ENCODE results near the gene TANC1. TPM values are rescaled to one million over a fixed set of nuclear protein-coding genes. Genes with fewer than 3 reads are reported as not detected.

Gene TANC1
- total RNA-seq, 1 experiment from 2014 or later: 21.1 TPM

- Histone ChIP-seq H3K27me3 (replicated peaks; ENCODE audit: control insufficient read depth, insufficient read depth, low read length) (no peaks in the 10 kb centered on the region), H3K9me3 (no peaks in the 10 kb centered on the region), H3K4me1 (no peaks in the 10 kb centered on the region), H3K36me3 (ENCODE audit: control insufficient read depth, insufficient read depth, low read length) (peaks cover 3% of the 10 kb centered on the region; the same call in 1 of the 2 replicates), H3K4me3 (ENCODE audit: low read depth, low read length) (no peak overlapping the region)
- Mint-ChIP-seq H3K4me1 (ENCODE audit: low read depth, unreplicated experiment) (no peaks in the 10 kb centered on the region), H3K27me3 (ENCODE audit: insufficient read depth, unreplicated experiment) (no peaks in the 10 kb centered on the region), H3K27ac (ENCODE audit: unreplicated experiment) (no peak overlapping the region), H3K4me3 (ENCODE audit: unreplicated experiment) (no peak overlapping the region), H3K9me3 (ENCODE audit: unreplicated experiment) (no peaks in the 10 kb centered on the region), H3K36me3 (ENCODE audit: insufficient read depth, unreplicated experiment) (peaks cover 42% of the 10 kb centered on the region)
- no peak for TF ChIP-seq CTCF (IDR thresholded peaks at IDR 0.05; ENCODE audit: insufficient read depth in 1 of 2, low read depth in 1 of 2, low read length in 1 of 2, severe bottlenecking in 1 of 2, unreplicated experiment in 1 of 2)
- ChIA-PET CTCF (no interaction called here), POLR2A (no interaction called here)
- intact Hi-C loops (cut with micrococcal nuclease; ENCODE audit: unreplicated experiment): no loop called here
- no TSS peak for BruUV-seq (replicated peaks)
- no peak for DNase-seq
These were observed 259.7 kb downstream of the TANC1 start for GRCh38 chr2:159228081-159228581.

GRCh38 chr2:159229476-159230144, 261.2 kb downstream of the TANC1 start:
- H3K4me1 Mint-ChIP-seq (ENCODE audit: low read depth, unreplicated experiment): no peaks in the 10 kb centered on the region
- no peak overlapping the region for H3K4me3 Mint-ChIP-seq (ENCODE audit: unreplicated experiment)
- no peaks in the 10 kb centered on the region for H3K4me1 ChIP-seq
- no peaks in the 10 kb centered on the region for H3K9me3 Mint-ChIP-seq (ENCODE audit: unreplicated experiment)
- POLR2A ChIA-PET: no interaction called here
- H3K36me3 Mint-ChIP-seq (ENCODE audit: insufficient read depth, unreplicated experiment): peaks cover 55% of the 10 kb centered on the region
- TF ChIP-seq CTCF (IDR thresholded peaks at IDR 0.05; ENCODE audit: insufficient read depth in 1 of 2, low read depth in 1 of 2, low read length in 1 of 2, severe bottlenecking in 1 of 2, unreplicated experiment in 1 of 2): no peak
- CTCF ChIA-PET: no interaction called here
- H3K4me3 ChIP-seq (ENCODE audit: low read depth, low read length): no peak overlapping the region
- DNase-seq: no peak
- H3K27me3 ChIP-seq (replicated peaks; ENCODE audit: control insufficient read depth, insufficient read depth, low read length): no peaks in the 10 kb centered on the region
- intact Hi-C loops (cut with micrococcal nuclease; ENCODE audit: unreplicated experiment): no loop called here
- H3K9me3 ChIP-seq: no peaks in the 10 kb centered on the region
- H3K27me3 Mint-ChIP-seq (ENCODE audit: insufficient read depth, unreplicated experiment): no peaks in the 10 kb centered on the region
- peaks cover 3% of the 10 kb centered on the region; the same call in 1 of the 2 replicates for H3K36me3 ChIP-seq (ENCODE audit: control insufficient read depth, insufficient read depth, low read length)
- BruUV-seq (replicated peaks): no TSS peak
- H3K27ac Mint-ChIP-seq (ENCODE audit: unreplicated experiment): no peak overlapping the region

GRCh38 chr2:159230145-159230877, 261.9 kb downstream of the TANC1 start:
- Histone ChIP-seq H3K36me3 (ENCODE audit: control insufficient read depth, insufficient read depth, low read length) (peaks cover 3% of the 10 kb centered on the region; the same call in 1 of the 2 replicates), H3K4me3 (ENCODE audit: low read depth, low read length) (no peak overlapping the region), H3K27me3 (replicated peaks; ENCODE audit: control insufficient read depth, insufficient read depth, low read length) (no peaks in the 10 kb centered on the region), H3K4me1 (no peaks in the 10 kb centered on the region), H3K9me3 (no peaks in the 10 kb centered on the region)
- CTCF ChIA-PET: no interaction called here
- Mint-ChIP-seq H3K4me1 (ENCODE audit: low read depth, unreplicated experiment) (no peaks in the 10 kb centered on the region), H3K4me3 (ENCODE audit: unreplicated experiment) (no peak overlapping the region), H3K36me3 (ENCODE audit: insufficient read depth, unreplicated experiment) (peaks cover 62% of the 10 kb centered on the region), H3K27ac (ENCODE audit: unreplicated experiment) (no peak overlapping the region), H3K9me3 (ENCODE audit: unreplicated experiment) (no peaks in the 10 kb centered on the region), H3K27me3 (ENCODE audit: insufficient read depth, unreplicated experiment) (no peaks in the 10 kb centered on the region)
- DNase-seq: no peak
- POLR2A ChIA-PET: no interaction called here
- intact Hi-C loops (cut with micrococcal nuclease; ENCODE audit: unreplicated experiment): no loop called here
- no peak for TF ChIP-seq CTCF (IDR thresholded peaks at IDR 0.05; ENCODE audit: insufficient read depth in 1 of 2, low read depth in 1 of 2, low read length in 1 of 2, severe bottlenecking in 1 of 2, unreplicated experiment in 1 of 2)
- BruUV-seq (replicated peaks): no TSS peak

Data from Caco-2 (cell line).